DMS 273 treated with DMSO at 0.1 percent for 48 hours (cell line): Measurements from ENCODE around the gene CTDSPL2.
"Not testable (repeated sequence)": the region's sequence is repeated elsewhere in the genome, so short reads cannot be mapped to it uniquely, and the experiment has no call there.

ENCODE experiments used
- DNase-seq: peaks from one replicate; lab custom pipeline; 2025; lab: John Stamatoyannopoulos, UW

CTDSPL2 gene

DNA sequence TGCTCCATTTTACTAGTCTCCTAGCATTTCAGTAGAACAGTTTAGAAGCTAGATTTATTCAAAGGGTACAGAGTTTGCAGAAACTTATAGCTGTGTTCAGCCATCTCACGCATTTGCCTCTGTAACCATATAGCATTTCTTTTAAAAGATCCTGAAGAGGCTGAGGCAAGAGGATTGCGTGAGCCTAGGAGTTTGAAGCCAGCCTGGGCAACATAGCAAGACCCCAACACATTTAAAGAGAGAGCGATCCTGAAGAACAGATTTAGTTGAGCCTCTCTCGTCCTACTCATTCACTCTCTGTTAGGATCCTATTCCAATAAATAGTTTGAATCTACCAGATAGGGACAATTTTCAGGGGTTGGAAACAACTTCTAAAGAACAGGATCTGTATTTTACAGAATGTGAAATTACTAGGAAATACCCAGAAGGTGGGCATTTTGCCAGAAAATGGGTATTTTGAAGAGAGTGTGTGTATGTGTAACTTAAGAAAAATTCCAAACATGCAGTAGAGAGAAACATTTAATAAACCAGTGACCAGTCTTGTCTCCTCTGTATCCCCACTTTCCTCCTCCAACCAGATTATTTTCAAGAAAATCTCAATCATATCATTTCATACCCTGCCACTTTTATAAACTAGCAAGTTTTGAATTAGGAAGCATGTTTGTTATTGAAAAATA lies 114.0 kb downstream of the CTDSPL2 start:
- no peak for DNase-seq

DNA sequence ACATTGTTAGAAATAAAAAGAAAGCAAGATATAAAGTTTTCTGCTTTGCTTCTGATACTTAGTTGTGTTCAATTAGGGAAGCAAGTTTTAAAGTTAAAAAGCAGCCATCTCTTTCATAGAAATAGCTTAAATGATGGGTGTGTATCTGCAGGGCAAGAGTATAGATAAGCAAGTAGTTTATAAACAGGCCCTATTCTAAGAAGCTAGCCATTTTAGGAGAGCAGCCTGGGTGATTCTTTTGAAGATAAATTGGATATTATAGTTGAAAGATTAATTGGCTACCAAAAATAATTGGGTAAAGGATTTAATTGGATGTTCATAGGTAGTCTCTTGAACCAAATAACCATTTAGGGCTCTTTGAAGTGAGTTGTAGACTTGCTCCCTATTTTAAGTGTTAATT lies 115.2 kb downstream of the CTDSPL2 start:
- no peak for DNase-seq

DNA sequence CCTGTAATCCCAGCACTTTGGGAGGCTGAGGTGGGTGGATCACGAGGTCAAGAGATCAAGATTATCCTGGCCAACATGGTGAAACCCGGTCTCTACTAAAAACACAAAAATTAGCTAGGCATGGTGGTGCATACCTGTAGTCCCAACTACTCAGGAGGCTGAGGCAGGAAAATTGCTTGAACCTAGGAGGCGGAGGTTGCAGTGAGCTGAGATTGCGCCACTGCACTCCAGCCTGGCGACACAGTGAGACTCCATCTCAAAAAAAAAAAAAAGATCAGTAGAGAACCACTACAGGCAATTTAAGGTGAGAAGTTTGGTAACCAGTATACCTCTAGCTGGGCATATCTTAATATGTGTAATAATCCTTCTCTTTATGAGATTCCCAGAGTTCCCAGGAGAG lies 117.3 kb downstream of the CTDSPL2 start:
- DNase-seq = not testable (repeated sequence)

DNA sequence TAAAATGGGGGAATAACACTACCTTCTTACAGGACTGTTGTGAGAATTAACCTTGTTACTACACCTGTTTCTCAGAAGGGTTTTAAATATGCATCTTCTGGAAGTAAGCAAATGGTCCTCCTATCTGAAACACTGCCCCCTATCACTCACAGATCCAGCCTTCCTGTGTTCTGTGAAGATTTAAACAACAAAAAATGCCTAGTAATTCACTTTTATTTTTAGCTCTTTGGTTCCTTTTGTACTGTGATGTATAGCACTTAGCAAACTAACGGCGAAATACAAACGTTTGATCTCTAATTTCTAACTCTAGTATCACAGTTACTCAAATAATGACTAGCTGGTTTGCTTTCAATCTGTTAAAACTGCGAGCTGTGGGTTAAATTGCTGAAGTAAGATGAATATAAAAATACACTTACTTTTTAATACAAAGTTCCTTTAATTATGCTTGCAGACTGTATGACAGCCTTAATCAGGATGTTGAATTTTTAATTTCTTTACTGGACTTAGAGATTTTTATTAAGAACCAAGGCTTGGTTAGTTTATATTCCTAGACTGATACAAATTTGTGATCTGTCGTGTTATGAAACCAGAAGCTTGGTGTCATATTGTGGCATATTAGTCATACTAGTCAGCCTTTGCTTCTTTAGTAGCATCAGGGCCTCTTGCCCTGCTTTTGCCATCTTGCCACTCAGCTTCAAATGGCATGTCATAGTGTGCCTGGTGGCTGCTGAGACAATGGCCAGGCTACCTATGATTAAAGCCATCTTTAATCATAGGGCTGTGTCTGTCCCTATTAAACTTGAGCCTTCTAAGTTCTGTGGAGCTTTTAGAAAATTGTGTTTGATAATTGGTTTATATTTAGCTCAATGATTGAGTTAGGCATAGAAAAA lies 118.7 kb downstream of the CTDSPL2 start:
- DNase-seq = no peak

DNA sequence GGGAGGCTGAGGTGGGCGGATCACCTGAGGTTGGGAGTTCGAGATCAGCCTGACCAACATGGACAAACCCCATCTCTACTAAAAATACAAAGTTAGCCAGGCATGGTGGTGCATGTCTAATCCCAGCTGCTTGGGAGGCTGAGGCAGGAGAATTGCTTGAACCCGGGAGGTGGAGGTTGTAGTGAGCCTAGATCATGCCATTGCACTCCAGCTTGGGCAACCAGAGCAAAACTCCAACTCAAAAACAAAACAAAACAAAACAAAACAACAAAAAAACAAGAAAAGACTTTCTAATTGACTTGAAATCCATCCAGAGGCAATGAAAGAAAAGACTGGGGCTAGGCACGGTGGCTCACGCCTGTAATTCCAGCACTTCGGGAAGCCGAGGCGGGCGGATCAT lies 121.7 kb downstream of the CTDSPL2 start:
- DNase-seq = not testable (repeated sequence)

DNA sequence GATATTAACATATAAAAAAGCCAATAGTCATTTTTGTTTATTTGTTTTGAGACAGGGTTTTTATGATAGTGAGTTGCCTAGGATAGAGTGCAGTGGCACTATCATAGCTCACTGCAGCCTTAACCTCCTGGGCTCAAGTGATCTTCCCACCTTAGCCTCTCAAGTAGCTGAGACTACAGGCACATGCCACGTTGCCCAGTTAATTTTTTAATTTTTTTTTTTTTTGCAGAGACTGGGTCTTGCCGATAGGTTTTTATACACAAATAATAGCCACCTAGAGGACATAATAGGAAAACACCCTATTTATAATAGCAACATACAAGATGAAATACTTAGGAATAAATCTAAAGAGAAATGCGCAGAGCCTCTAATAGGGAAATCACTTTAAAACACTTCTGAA lies 122.8 kb downstream of the CTDSPL2 start:
- no peak for DNase-seq

DNA sequence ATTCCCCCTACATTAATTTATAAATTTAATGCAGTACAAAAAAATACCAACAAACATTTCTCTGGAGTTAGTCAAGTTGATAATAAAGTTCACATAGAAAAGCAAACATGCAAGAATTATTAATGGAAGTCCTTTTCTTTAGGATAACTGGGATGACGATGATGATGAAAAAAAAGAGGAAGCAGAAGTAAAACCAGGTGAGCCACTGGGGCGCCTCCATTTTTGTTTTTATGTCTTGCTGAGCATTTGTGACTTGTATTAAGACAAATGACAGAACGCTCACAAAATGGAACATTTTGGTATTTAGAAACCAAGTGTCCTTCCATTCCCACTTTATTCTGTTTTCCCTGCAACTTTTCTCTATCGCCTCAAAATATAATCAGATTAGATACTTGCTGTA lies 123.3 kb downstream of the CTDSPL2 start:
- no peak for DNase-seq

DNA sequence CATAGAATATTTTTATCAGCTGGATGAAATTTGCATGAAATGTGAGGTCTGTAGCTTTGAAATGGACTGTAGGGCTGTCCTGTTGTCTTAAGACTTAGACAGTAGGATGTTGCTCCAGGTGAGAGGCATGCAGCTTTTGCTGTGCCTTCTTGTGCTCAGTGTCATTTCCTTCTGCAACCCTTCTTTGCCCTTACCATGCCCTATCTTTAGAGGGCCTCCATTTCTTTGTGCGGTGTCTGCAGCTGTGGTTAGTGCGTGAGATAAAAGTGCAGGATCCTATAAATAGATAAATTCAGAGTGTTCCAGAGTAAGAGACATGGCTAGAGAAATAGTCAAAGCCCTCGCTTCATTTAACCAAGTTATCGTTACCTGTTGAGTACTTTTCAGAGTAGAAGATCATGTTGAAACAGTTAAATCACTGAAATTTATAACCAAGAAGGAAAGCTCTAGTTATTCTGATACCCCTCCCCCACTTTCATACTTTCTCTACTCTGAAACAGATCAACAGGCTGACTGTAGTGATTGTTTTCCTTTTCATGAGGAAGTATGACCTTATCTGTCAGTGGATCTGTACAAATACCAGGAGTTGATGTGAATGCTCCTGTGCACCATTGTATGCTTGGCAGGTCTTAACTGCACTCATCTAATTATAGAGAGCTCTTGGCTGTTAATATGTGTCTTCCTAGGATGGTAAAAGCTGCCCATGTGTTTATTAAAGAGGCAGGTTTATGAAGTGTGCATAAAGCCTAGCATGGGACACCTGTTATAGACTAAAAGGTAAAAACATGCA lies 127.7 kb downstream of the CTDSPL2 start:
- no peak for DNase-seq

DNA sequence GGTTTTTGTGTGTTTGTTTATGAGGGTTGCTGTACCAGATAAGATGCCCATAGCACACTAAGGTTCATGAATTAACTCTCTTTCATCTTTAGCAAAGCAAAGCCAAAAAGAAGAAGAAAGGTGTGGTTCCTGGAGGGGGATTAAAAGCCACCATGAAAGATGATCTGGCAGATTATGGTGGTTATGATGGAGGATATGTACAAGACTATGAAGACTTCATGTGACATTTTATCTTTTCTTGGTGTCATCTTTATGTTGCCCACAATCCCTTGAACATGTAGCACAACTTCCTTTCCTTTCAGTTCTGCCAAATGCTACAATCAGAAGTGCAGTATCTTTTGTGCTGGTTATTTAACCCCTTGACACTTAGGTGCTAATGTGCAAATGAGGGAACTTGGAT lies 133.5 kb downstream of the CTDSPL2 start:
- DNase-seq = not testable (repeated sequence)

DNA sequence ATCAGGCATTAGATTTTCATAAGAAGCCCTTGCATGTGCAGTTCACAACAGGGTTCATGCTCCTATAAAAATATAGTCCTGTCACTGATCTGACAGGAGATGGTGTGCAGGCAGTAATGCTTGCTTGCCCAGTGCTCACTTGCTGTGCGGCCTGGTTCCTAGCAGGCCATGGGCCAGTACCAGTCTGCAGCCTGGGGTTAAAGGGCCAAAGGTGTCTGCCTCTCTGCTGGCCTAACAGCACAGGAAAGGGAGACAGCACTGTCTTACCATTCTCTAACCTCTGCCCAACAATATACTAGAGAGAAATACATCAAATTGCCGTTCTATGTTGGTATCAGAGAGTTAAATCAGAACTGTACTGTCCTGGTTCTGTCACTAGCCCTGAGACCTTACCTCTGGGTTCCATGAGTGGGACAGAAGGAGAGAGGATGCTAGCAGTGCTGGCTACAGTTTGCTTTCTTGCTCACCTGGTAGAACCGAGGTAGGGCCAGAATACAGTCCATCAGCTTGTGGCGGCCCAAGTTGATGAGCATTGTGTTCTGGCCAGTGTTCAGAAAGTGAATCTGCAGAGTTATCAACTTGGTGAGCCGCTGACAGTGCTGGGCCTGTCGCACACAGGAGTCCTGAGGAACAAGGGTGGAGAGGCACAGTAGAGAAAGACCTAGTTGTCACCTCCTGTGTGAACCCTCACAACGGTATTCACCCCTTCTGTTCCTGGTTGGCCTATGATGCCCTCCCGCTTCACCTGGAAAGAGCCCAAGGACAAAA lies 138.1 kb downstream of the CTDSPL2 start:
- DNase-seq = no peak

DNA sequence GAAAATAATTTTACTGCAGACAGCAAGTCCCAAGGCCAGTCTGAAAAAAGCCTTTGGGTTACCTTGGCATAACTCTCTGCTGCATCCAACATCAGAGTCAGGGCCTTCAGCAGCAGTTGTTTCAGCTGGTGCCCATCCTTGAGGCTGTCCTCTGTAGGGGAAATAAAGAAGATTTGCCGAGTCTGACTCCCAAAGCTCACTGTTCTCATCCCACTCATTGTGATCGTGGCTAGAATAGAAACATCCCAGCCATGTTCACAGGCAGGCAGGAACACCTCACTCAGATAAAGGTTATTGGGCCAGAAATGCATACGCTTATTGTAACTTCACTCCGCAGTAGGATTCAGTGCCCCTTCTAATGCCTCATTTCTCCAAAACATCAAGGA lies 138.7 kb downstream of the CTDSPL2 start:
- no peak for DNase-seq

DNA sequence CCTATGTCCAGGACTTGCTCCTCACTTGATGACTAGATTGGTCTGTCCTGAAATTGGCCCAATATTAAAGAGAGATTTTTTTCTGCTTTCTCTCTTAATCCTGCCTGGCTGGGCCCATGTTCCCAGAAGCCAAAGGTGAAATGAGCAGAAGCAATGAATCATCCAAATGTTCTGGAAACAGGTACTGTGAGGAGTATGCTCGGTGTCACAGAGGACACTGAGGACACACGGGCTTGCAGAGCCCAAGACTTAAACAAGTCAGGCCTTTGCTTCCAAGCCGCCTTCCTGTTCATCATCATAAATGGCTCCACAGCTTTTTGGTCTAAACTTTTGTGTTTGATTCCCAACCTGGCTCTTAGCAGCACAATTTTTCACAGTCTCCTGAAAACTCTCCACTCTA lies 140.9 kb downstream of the CTDSPL2 start:
- no peak for DNase-seq

DNA sequence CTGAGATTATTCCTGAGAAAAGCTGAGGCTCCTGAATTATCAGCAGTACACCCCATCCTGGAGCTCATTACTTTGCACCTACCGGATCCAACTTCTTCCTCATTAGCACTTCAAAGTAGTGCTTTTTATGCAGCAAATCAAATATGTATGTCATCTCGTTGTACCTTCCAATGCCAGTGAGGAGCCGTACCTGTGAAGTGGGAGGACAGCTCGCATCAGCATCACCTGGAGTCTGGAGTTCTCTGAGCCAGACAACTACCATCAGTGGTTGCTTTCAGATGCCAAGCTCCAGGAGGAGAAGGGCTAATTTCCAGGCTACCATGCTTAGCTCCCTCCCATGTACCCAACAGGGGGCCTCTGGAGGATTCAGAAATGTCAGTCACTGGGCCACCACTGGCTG lies 141.9 kb downstream of the CTDSPL2 start:
- DNase-seq = no peak

DNA sequence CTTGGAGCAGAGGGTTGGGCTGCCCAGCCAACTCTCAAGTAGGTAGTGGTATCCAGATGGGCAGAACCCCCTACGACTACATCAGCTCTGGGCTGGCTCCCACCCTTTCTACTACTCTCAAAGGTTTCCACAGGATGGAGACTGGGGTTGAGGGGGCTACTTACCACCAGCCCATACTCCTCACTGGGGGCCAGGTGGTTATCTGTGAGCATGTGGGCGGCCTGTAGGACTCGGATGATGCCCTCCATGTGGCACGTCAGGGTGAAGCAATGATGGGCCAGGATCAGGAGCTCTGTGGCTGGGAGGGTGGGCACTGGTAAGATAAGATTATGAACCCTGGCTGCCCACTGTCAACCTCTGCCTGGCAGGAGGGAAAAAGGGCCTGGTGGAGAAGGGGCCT lies 142.9 kb downstream of the CTDSPL2 start:
- no peak for DNase-seq

DNA sequence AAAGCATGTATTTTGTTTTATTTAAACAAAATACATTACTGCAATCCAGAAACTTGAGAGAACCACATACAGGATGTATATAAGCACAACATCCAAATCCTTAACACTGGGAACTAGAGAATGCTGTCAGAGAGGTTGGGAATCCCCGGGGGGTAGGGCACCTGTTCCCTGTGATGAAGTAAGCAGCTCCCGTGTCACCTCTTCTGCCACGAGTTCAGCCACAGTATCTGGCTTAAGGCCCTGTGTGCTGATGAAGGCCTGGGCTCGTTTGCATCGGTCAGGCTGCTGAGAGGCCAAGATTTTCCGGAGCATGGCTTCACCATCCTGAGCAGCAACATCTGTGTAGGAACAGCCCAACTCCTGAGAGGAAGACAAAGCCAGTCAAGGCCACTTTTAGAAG lies 146.0 kb downstream of the CTDSPL2 start:
- DNase-seq = no peak

DNA sequence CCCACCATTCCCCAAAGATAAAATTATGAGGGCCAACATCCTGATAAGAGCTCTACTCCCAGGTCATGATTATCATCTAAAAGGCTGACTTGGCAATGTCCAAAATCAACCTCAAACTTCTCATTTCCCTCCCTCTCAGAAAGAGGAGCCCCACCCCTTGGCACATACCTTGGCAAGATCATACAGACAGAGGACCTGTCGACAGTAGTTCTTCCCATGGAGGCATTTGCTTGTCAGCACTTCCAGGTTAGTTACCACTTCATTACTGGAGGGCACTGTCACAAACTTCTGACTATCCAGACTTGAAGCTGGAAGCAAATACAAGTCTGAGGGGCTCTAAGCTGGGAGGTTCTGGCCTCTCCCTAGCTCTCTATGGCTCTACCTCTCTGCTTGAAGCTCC lies 147.3 kb downstream of the CTDSPL2 start:
- DNase-seq = no peak
